WTC11 (cell line): Measurements from ENCODE around the gene EML4.

ENCODE experiments used
- ATF1 ChIP-seq: sonication (generic); formaldehyde crosslinking; IDR thresholded peaks from 2 replicates; pipeline ENCODE4 v1.8.1; 2023; ENCODE audit warnings: mild to moderate bottlenecking, moderate library complexity, missing genetic modification reagents
- CREB1 ChIP-seq: sonication (generic); formaldehyde crosslinking; IDR thresholded peaks from 2 replicates; pipeline ENCODE4 v1.8.0; 2023; ENCODE audit warnings: mild to moderate bottlenecking, missing genetic modification reagents
- ZNF263 ChIP-seq: sonication (generic); formaldehyde crosslinking; IDR thresholded peaks from 2 replicates; pipeline ENCODE4 v1.8.1; 2022; ENCODE audit warnings: low read depth, mild to moderate bottlenecking, moderate library complexity, missing genetic modification reagents
- TF ChIP-seq, protein P1 (sequence below): fragments of 200-600 bp; IDR thresholded peaks from 2 replicates; pipeline ENCODE4 v1.8.0; 2022; ENCODE audit warnings: antibody characterized with exemption
- TF ChIP-seq, protein P2 (sequence below): sonication (generic); formaldehyde crosslinking; IDR thresholded peaks from 2 replicates; pipeline ENCODE4 v1.8.1; 2023; ENCODE audit warnings: mild to moderate bottlenecking, missing genetic modification reagents
- TF ChIP-seq, protein P3 (sequence below): sonication (generic); formaldehyde crosslinking; IDR thresholded peaks from 2 replicates; pipeline ENCODE4 v1.8.1; 2022; ENCODE audit warnings: mild to moderate bottlenecking, missing genetic modification reagents, moderate library complexity, borderline replicate concordance

DNA sequence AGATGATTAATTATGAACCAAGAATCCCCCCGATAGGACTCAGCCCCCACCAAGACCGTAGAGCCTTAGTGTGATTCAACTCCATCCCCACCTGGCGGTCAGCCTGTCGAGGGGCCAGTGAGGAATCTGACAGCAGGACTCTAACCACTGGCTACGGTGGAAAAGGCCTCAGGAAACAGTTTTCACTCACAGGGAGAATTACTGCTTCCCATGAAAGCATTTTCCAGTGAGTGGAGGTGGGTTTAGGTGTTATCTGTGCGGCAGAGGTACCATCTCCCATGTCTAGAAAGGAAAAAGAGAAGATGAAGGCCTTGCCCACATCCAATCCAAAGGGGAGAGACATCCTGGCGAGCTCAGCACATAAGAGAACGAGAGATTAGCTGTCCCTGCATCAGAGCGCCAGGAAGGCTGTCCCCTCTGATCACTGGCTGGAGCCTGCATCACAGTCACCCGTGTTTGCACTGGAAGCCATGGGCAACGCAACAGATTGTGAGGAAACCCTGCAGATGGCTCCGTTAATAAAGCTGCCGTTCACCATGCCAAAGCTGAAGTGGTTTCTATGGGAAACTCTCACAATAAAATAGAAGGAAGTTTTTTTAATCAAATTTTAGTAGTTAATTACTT is 169.5 kb downstream of the EML4 start:
- TF ChIP-seq, protein P1, sequence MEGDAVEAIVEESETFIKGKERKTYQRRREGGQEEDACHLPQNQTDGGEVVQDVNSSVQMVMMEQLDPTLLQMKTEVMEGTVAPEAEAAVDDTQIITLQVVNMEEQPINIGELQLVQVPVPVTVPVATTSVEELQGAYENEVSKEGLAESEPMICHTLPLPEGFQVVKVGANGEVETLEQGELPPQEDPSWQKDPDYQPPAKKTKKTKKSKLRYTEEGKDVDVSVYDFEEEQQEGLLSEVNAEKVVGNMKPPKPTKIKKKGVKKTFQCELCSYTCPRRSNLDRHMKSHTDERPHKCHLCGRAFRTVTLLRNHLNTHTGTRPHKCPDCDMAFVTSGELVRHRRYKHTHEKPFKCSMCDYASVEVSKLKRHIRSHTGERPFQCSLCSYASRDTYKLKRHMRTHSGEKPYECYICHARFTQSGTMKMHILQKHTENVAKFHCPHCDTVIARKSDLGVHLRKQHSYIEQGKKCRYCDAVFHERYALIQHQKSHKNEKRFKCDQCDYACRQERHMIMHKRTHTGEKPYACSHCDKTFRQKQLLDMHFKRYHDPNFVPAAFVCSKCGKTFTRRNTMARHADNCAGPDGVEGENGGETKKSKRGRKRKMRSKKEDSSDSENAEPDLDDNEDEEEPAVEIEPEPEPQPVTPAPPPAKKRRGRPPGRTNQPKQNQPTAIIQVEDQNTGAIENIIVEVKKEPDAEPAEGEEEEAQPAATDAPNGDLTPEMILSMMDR, result no peak
- TF ChIP-seq, protein P2, sequence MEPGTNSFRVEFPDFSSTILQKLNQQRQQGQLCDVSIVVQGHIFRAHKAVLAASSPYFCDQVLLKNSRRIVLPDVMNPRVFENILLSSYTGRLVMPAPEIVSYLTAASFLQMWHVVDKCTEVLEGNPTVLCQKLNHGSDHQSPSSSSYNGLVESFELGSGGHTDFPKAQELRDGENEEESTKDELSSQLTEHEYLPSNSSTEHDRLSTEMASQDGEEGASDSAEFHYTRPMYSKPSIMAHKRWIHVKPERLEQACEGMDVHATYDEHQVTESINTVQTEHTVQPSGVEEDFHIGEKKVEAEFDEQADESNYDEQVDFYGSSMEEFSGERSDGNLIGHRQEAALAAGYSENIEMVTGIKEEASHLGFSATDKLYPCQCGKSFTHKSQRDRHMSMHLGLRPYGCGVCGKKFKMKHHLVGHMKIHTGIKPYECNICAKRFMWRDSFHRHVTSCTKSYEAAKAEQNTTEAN (CRISPR knock-in tag), result no peak
- TF ChIP-seq, protein P3, sequence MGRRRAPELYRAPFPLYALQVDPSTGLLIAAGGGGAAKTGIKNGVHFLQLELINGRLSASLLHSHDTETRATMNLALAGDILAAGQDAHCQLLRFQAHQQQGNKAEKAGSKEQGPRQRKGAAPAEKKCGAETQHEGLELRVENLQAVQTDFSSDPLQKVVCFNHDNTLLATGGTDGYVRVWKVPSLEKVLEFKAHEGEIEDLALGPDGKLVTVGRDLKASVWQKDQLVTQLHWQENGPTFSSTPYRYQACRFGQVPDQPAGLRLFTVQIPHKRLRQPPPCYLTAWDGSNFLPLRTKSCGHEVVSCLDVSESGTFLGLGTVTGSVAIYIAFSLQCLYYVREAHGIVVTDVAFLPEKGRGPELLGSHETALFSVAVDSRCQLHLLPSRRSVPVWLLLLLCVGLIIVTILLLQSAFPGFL (CRISPR knock-in tag), result no peak
- no peak for TF ChIP-seq CREB1 (CRISPR knock-in tag)
- no peak for TF ChIP-seq ATF1 (CRISPR knock-in tag)
- no peak for TF ChIP-seq ZNF263 (CRISPR knock-in tag)
